Ovary (tissue), 9 donors: Measurements from ENCODE around the gene TRAK1. TPM values are rescaled to one million over a fixed set of nuclear protein-coding genes. Genes with fewer than 3 reads are reported as not detected.
A peak's percentile ranks its signal among the peaks of the same experiment; 100 is the strongest.

Source experiments
- DNase-seq, 5 donors: peaks; one replicate each; pipeline ENCODE4 v3.0.0-alpha.2; 2019 to 2020
- H3K27ac ChIP-seq, 2 donors: fragments of 200-600 bp; one replicate each; pipeline versions ENCODE4 v1.5.1 to v1.8.0; 2019 to 2022
- H3K27me3 ChIP-seq: fragments of 200-600 bp; one replicate; pipeline ENCODE4 v1.8.0; 2022
- H3K36me3 ChIP-seq: fragments of 200-600 bp; sonication (generic); one replicate; pipeline ENCODE4 v1.5.1; 2019
- H3K4me1 ChIP-seq: one replicate; pipeline ENCODE4 v1.8.1; 2013; ENCODE audit warnings: mild to moderate bottlenecking, moderate library complexity; ENCODE audit not compliant: insufficient read depth
- H3K4me3 ChIP-seq: fragments of 200-600 bp; sonication (generic); one replicate; pipeline ENCODE4 v1.5.1; 2017
- H3K9me3 ChIP-seq, 2 donors: fragments of 200-600 bp in 1 of 2; sonication (generic) in 1 of 2; one replicate each; pipeline versions ENCODE4 v1.5.1 to v1.8.1; 2013 to 2019; ENCODE audit warnings: mild to moderate bottlenecking in 1 of 2, moderate library complexity in 1 of 2
- CTCF ChIP-seq, 3 donors: fragments of 450-650 bp in 2 of 3; fragments of 200-600 bp in 1 of 3; IDR thresholded peaks; one replicate each; pipeline versions ENCODE4 v1.5.1 to v1.8.0; 2016 to 2022; ENCODE audit warnings: antibody characterized with exemption in 3 of 3, mild to moderate bottlenecking in 1 of 3
- EP300 ChIP-seq: sonication (generic); formaldehyde crosslinking; IDR thresholded peaks from one replicate; pipeline ENCODE4 v1.6.1; 2017; ENCODE audit warnings: antibody characterized with exemption
- POLR2A ChIP-seq: fragments of 450-650 bp; IDR thresholded peaks from one replicate; pipeline ENCODE4 v1.6.1; 2017; ENCODE audit warnings: antibody characterized with exemption, mild to moderate bottlenecking, moderate library complexity
- WGBS, 3 donors: extraction: QIAGEN DNeasy Blood & Tissue Kit in 1 of 3; methylation state at CpG; one replicate each; pipeline versions ENCODE4 v1.1.5 to v1.1.7; 2013 to 2017; 5-methylcytosine and 5-hydroxymethylcytosine counted together
- intact Hi-C, 4 donors: fragments of 100-400 bp; cut with DNase I; formaldehyde crosslinking; loops; one replicate each; pipeline versions ENCODE4 v1.11.0 to v1.15.1; 2022 to 2023
- polyA plus RNA-seq, 2 donors: library from polyadenylated mRNA; stranded (reverse); fragments of 200-250 nt in 1 of 2; fragments of 350-450 nt in 1 of 2; fragmentation: Illumina TruSeq in 1 of 2; extraction: RNeasy Lipid Tissue Mini Kit (QIAGEN cat#74804) in 1 of 2; gene quantifications; one replicate each; pipeline ENCODE4 v1.2.3, GENCODE V29; 2013 to 2014
- total RNA-seq, 7 donors: library from RNA; depleted of rRNA in 2 of 7; stranded (reverse); fragments of >200 nt in 2 of 7; fragmentation: NEBNext Ultra II Directional in 3 of 7; extraction: Animal tissue kit (Norgen Biotek cat#: 25700) in 3 of 7; gene quantifications; one replicate each; pipeline versions ENCODE4 v1.1.0 to v1.2.4, GENCODE V29; 2016 to 2023
- donor health status: DM: no; HTN: no; CAD: no; lungs with moderate emphysema.
- donor health status: DM: no; HTN: no; CAD: no.
- donor health status: Bipolar disorder and iron deficiency.
- donor health status: DM: yes; HTN: yes; CAD: no.
- donor health status: DM: no; HTN: no; CAD: no.
- donor health status: DM: yes; HTN: yes; CAD: no.

Gene TRAK1
- total and polyA plus RNA-seq, 9 donors, result 7.1 to 17.7 (median 14.9) TPM

DNA sequence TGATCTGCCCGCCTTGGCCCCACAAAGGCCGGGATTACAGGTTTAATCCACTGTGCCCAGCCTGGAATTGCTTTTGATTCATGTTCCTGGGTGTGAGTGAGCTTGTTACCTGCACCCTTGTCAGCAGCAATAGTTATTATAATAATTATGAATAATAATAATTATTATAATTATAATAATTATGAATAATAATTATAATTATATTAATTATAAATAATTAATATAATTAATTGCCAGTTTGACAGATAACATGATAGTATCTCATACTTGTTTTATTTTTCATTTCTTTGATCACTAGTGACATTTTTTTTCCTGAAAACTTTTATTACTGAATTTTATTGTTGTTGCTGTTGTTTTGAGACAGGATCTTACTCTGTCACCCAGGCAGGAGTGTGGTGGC, 21.1 kb upstream of the TRAK1 start:
- TF ChIP-seq POLR2A, result no peak
- TF ChIP-seq CTCF (IDR thresholded peaks at IDR 0.05), result no peak
- no peak for TF ChIP-seq EP300
- H3K4me3 ChIP-seq, result no peak overlapping the region
- H3K9me3 ChIP-seq, result no peaks in the 10 kb centered on the region
- H3K27ac ChIP-seq, result no peak overlapping the region
- no peaks in the 10 kb centered on the region for H3K36me3 ChIP-seq
- H3K27me3 ChIP-seq, result no peaks in the 10 kb centered on the region
- DNase-seq, result no peak
- 81 to 97% (median 96%) methylated on average over 2 of the region's 2 CpGs for WGBS, 3 donors
- peaks cover 19% of the 10 kb centered on the region for H3K4me1 ChIP-seq
- intact Hi-C loops, result no loop called here

- intact Hi-C loops, result no loop called here
- H3K27ac ChIP-seq, result no peak overlapping the region
- H3K36me3 ChIP-seq, result no peaks in the 10 kb centered on the region
- TF ChIP-seq CTCF (IDR thresholded peaks at IDR 0.05) (no peak), POLR2A (no peak), EP300 (no peak)
- H3K4me3 ChIP-seq, result no peak overlapping the region
- H3K4me1 ChIP-seq, result peaks cover 19% of the 10 kb centered on the region
- no peak for DNase-seq
- 90 to 92% (median 91%) methylated on average over 1 of the region's 1 CpG for WGBS, 3 donors
- H3K9me3 ChIP-seq, result no peaks in the 10 kb centered on the region
- no peaks in the 10 kb centered on the region for H3K27me3 ChIP-seq
Observed at GRCh38 chr3:42070524-42070923, 20.6 kb upstream of the TRAK1 start.

GRCh38 chr3:42071904-42072812, 19.0 kb upstream of the TRAK1 start:
- Histone ChIP-seq H3K27me3 (no peaks in the 10 kb centered on the region), H3K4me3 (peak overlapping the region; percentile 10), H3K36me3 (no peaks in the 10 kb centered on the region), H3K9me3 (no peaks in the 10 kb centered on the region), H3K4me1 (peaks cover 15% of the 10 kb centered on the region), H3K27ac (peak overlapping the region in 1 of 2 donors; percentile 50)
- DNase-seq, result peak; percentile 38 to 63 (median 58)
- intact Hi-C loops, result no loop called here
- 3 to 6% (median 3%) methylated on average over 17 of the region's 17 CpGs for WGBS, 3 donors
- no peak for TF ChIP-seq EP300
- TF ChIP-seq CTCF (IDR thresholded peaks at IDR 0.05), result no peak
- no peak for TF ChIP-seq POLR2A

DNA sequence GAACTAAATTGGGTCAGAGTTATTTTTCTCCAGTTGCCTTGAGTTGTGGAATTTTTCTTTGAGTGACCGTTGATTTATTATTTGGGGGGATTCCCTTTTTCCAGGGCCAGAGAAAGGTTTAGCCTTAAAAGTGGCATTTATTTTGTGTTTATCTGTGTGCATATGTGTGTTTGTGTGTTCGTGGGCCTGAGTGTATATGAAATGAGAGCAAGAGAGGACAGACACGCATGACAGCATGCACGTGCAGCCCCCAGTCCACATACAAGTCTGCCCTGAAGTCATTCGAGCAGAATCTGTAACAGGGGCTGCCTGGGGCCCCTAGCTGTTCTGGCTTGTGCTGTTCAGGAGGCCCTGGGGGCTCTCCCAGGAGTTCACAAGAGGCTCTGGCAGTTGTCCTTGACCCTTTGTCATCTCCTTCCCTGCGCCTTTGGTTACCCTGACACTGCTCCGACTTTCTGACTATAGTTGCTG, 18.3 kb upstream of the TRAK1 start:
- no peaks in the 10 kb centered on the region for H3K27me3 ChIP-seq
- H3K9me3 ChIP-seq, result no peaks in the 10 kb centered on the region
- peak overlapping the region in 1 of 2 donors; percentile 50 for H3K27ac ChIP-seq
- no peak for DNase-seq
- peaks cover 16% of the 10 kb centered on the region for H3K4me1 ChIP-seq
- H3K4me3 ChIP-seq, result peak overlapping the region; percentile 10
- H3K36me3 ChIP-seq, result no peaks in the 10 kb centered on the region
- 18 to 23% (median 21%) methylated on average over 7 of the region's 7 CpGs for WGBS, 3 donors
- intact Hi-C loops, result no loop called here
- no peak for TF ChIP-seq EP300
- no peak for TF ChIP-seq CTCF (IDR thresholded peaks at IDR 0.05)
- no peak for TF ChIP-seq POLR2A
